ENCODE data around the gene MRC1. TPM values are rescaled to one million over a fixed set of nuclear protein-coding genes. Genes with fewer than 3 reads are reported as not detected.
A peak's percentile ranks its signal among the peaks of the same experiment; 100 is the strongest.

The MRC1 gene
- total and polyA plus RNA-seq, 9 of the 15 experiments (the other 6 are each of a cell fraction or from before 2014, with no cell fraction given): 0.01 to 0.20 (median 0.03) TPM; not detected in 5

DNA sequence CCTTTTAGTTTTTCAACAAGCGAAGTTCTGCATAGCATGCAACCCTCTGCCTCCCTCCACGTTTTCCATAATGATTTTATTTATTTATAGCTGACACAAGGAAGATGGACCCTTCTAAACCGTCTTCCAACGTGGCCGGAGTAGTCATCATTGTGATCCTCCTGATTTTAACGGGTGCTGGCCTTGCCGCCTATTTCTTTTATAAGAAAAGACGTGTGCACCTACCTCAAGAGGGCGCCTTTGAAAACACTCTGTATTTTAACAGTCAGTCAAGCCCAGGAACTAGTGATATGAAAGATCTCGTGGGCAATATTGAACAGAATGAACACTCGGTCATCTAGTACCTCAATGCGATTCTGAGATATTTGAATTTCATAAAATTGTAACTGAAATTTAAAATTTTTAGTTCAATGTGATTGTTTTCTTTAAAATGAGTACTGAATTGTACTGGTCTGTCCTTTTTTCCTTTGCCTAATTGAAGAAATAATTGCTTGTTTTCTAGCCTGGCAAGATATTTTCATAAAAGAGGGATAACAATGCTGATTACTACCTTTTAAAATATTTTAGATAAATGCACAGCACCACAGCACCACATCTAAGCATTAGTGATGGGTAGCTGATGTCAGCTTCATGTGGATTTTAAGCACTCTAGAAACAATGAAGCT is 101.1 kb downstream of the MRC1 start (continued):
- TF ChIP-seq THAP12 (CRISPR knock-in tag; IDR thresholded peaks at IDR 0.05) (no peak), TCF3 (CRISPR knock-in tag; IDR thresholded peaks at IDR 0.05) (no peak), SMC3 (conservative IDR thresholded peaks at IDR 0.05; ENCODE audit: insufficient read depth, low read depth, low read length) (0 out of 2 replicates have a peak, but pooled peaks have one; percentile 33), HDAC3 (IDR thresholded peaks at IDR 0.05; ENCODE audit: borderline replicate concordance, partially characterized antibody) (no peak), ZNF507 (tag; conservative IDR thresholded peaks at IDR 0.05) (no peak), HDAC2 (IDR thresholded peaks at IDR 0.05) (no peak), NCOR1 (IDR thresholded peaks at IDR 0.05) (no peak), SAP30 (IDR thresholded peaks at IDR 0.05; ENCODE audit: borderline replicate concordance, insufficient read depth, low read depth, low read length, poor library complexity, severe bottlenecking) (no peak), CTCFL (IDR thresholded peaks at IDR 0.05; ENCODE audit: borderline replicate concordance, insufficient read depth, low read depth, low read length, poor library complexity, severe bottlenecking) (peak; percentile 6), PHB (CRISPR knock-in tag; IDR thresholded peaks at IDR 0.05) (no peak), EWSR1 (IDR thresholded peaks at IDR 0.05; ENCODE audit: borderline replicate concordance, low read depth, partially characterized antibody) (no peak), GTF2F1 (IDR thresholded peaks at IDR 0.05; ENCODE audit: low read depth, low read length) (no peak), ZNF551 (CRISPR knock-in tag; IDR thresholded peaks at IDR 0.05) (no peak), KHSRP (IDR thresholded peaks at IDR 0.05) (no peak), TARDBP (IDR thresholded peaks at IDR 0.05) (no peak), RAD21 (CRISPR knock-in tag; conservative IDR thresholded peaks at IDR 0.05 in 1 of 2, IDR thresholded peaks at IDR 0.05 in 1 of 2) (peak; percentile 21 to 49; a peak in 2 of 4 replicates)
- TF ChIP-seq, protein P1, sequence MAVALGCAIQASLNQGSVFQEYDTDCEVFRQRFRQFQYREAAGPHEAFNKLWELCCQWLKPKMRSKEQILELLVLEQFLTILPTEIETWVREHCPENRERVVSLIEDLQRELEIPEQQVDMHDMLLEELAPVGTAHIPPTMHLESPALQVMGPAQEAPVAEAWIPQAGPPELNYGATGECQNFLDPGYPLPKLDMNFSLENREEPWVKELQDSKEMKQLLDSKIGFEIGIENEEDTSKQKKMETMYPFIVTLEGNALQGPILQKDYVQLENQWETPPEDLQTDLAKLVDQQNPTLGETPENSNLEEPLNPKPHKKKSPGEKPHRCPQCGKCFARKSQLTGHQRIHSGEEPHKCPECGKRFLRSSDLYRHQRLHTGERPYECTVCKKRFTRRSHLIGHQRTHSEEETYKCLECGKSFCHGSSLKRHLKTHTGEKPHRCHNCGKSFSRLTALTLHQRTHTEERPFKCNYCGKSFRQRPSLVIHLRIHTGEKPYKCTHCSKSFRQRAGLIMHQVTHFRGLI (CRISPR knock-in tag; IDR thresholded peaks at IDR 0.05): no peak
- TF ChIP-seq, protein P2, sequence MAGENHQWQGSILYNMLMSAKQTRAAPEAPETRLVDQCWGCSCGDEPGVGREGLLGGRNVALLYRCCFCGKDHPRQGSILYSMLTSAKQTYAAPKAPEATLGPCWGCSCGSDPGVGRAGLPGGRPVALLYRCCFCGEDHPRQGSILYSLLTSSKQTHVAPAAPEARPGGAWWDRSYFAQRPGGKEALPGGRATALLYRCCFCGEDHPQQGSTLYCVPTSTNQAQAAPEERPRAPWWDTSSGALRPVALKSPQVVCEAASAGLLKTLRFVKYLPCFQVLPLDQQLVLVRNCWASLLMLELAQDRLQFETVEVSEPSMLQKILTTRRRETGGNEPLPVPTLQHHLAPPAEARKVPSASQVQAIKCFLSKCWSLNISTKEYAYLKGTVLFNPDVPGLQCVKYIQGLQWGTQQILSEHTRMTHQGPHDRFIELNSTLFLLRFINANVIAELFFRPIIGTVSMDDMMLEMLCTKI (IDR thresholded peaks at IDR 0.05; ENCODE audit: partially characterized antibody): no peak

All from K562 (cell line).